Gastroesophageal sphincter (tissue), 3 donors: Measurements from ENCODE around the gene NECTIN1.

Source experiments
- EP300 ChIP-seq: sonication (generic); formaldehyde crosslinking; IDR thresholded peaks from one replicate; pipeline ENCODE4 v1.6.1; 2017; ENCODE audit warnings: antibody characterized with exemption, mild to moderate bottlenecking
- POLR2A ChIP-seq, 2 donors: fragments of 450-650 bp; IDR thresholded peaks; one replicate each; pipeline ENCODE4 v1.6.1; 2017; ENCODE audit warnings: antibody characterized with exemption in 2 of 2, mild to moderate bottlenecking in 2 of 2, moderate library complexity in 1 of 2
- POLR2AphosphoS5 ChIP-seq: sonication (generic); formaldehyde crosslinking; IDR thresholded peaks from one replicate; pipeline ENCODE4 v1.6.1; 2017; ENCODE audit warnings: antibody characterized with exemption
- TF ChIP-seq, protein P1 (sequence below), 4 experiments: fragments of 200-600 bp in 2 of 4; fragments of 450-650 bp in 2 of 4; sonication (generic) in 1 of 4; IDR thresholded peaks; one replicate each; pipeline ENCODE4 v1.5.1; 2017 to 2019; ENCODE audit warnings: antibody characterized with exemption in 4 of 4, mild to moderate bottlenecking in 2 of 4, moderate library complexity in 2 of 4

DNA sequence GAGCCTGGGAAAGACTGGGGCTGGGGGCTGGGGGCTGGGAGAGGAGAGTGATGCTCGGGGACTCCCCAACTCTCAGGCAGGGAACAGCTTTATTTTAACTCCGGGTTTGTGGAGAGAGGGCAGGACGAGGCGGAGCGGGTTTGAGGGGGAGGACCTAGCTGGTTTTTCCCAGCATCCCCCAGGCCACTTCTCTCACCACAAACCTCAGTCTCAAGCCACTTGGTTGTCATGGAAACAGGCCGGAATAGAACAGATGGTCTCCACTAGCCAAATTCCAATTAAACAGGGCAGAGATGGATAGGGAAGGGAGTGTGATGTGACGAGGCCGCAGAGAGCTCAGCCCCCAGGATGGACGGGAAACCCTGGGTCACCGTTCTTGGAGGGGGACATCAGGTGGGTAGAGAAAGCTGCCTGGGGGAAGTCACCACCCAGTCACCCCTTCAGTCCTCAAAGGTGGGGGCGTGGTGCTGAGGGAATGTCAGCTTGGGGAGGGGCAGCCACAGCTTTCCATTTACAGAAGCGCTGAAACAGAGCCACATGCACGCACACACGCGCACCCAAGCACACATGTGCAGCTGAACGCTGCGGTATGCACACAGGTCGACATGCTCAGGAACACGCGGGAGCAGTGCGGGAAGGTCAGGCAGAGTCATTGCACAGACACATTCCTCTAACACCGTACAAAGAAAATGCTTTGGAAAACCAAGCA is 19.2 kb downstream of the NECTIN1 start:
- TF ChIP-seq POLR2AphosphoS5: no peak
- TF ChIP-seq, protein P1, sequence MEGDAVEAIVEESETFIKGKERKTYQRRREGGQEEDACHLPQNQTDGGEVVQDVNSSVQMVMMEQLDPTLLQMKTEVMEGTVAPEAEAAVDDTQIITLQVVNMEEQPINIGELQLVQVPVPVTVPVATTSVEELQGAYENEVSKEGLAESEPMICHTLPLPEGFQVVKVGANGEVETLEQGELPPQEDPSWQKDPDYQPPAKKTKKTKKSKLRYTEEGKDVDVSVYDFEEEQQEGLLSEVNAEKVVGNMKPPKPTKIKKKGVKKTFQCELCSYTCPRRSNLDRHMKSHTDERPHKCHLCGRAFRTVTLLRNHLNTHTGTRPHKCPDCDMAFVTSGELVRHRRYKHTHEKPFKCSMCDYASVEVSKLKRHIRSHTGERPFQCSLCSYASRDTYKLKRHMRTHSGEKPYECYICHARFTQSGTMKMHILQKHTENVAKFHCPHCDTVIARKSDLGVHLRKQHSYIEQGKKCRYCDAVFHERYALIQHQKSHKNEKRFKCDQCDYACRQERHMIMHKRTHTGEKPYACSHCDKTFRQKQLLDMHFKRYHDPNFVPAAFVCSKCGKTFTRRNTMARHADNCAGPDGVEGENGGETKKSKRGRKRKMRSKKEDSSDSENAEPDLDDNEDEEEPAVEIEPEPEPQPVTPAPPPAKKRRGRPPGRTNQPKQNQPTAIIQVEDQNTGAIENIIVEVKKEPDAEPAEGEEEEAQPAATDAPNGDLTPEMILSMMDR (IDR thresholded peaks at IDR 0.05): no peak
- TF ChIP-seq POLR2A (IDR thresholded peaks at IDR 0.05): no peak
- TF ChIP-seq EP300: no peak
